AG04450 (cell line): Measurements from ENCODE around the gene PHF13. TPM values are rescaled to one million over a fixed set of nuclear protein-coding genes. Genes with fewer than 3 reads are reported as not detected.

Experiments
- CTCF ChIA-PET: fragments of 300-600, 350-600 bp; formaldehyde crosslinking; extraction: SDS; loops from one replicate; lab custom pipeline; 2022; ENCODE audit warnings: antibody characterized with exemption, inconsistent platforms; lab: Charles Lee
- POLR2A ChIA-PET: fragments of 350-600 bp; formaldehyde crosslinking; extraction: SDS; loops from one replicate; lab custom pipeline; 2021; ENCODE audit warnings: antibody characterized with exemption, inconsistent platforms; lab: Yijun Ruan, JAX
- DNase-seq: peaks from one replicate; pipeline ENCODE4 v3.0.0-alpha.2; 2011; ENCODE audit warnings: low read depth, low spot score
- H3K27ac ChIP-seq: one replicate; pipeline ENCODE4 v1.5.1; 2012; ENCODE audit warnings: low read depth, low read length, control low read depth
- H3K27me3 ChIP-seq: one replicate; pipeline ENCODE4 v1.6.0; 2012; ENCODE audit warnings: low read length; ENCODE audit not compliant: control insufficient read depth, insufficient read depth
- H3K4me3 ChIP-seq: 2 replicates; pipeline ENCODE4 v1.5.1; 2011; ENCODE audit warnings: mild to moderate bottlenecking, low read depth, low read length, control low read depth
- H3K9me3 ChIP-seq: 2 replicates; pipeline ENCODE4 v1.5.1; 2012; ENCODE audit warnings: low read length; ENCODE audit not compliant: control insufficient read depth, insufficient read depth
- CTCF ChIP-seq: IDR thresholded peaks from 2 replicates; pipeline ENCODE4 v1.5.1; 2011; ENCODE audit warnings: low read depth, low read length, control low read depth, inconsistent platforms
- polyA plus RNA-seq: library from polyadenylated mRNA; depleted of rRNA; stranded (reverse); fragments of >200 nt; gene quantifications from 2 replicates; pipeline ENCODE4 v1.2.3, GENCODE V29; 2011

The PHF13 gene
- polyA plus RNA-seq, 1 experiment: 11.6 TPM

DNA sequence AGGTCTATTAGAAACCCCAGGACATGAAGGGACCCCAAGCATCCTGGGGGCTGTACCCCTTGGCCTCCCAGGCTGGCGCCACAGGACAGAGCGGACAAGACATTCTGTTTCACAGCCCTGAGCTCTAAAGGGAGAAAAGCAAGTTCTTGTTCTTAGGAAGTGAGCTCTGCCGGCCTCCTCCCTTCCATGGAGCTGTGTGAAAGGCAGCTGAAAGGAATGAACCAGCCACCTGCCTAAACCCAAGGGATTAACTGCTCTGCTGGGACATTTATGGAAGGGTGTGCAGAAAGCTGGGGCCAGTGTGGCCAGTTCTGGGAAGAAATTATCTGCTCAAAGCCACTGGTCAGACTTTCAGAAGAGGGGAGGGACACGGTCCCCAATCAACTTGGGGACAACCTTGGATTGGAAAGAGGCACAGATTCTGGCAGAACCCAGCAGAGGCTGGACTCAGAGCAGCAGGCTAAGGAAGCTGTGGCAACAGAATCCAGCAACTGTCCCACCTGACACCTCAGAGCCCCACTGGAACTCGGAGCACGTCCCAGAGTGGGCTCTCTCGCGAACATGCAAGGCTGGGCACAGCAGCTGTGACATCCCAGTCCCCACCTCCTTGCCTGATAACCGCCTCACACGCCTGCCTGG, 13.0 kb upstream of the PHF13 start:
- Histone ChIP-seq H3K27ac (peak overlapping the region; percentile 96), H3K9me3 (no peaks in the 10 kb centered on the region; the same call in 1 of the 2 replicates), H3K4me3 (peak overlapping the region; percentile 98), H3K27me3 (no peaks in the 10 kb centered on the region)
- no peak for DNase-seq
- CTCF ChIA-PET: interaction anchor here (0.6 to 1.6 kb wide), 4 partner anchors 45 to 46 kb away, joined by 3 to 5 read pairs (median 4); partner anchors contain the start of genes NOL9 and TAS1R1
- TF ChIP-seq CTCF: no peak
- POLR2A ChIA-PET: interaction anchor here (0.9 to 1.0 kb wide), 2 partner anchors 11 to 21 kb away, joined by 4 to 5 read pairs; partner anchors contain the start of gene ZBTB48

DNA sequence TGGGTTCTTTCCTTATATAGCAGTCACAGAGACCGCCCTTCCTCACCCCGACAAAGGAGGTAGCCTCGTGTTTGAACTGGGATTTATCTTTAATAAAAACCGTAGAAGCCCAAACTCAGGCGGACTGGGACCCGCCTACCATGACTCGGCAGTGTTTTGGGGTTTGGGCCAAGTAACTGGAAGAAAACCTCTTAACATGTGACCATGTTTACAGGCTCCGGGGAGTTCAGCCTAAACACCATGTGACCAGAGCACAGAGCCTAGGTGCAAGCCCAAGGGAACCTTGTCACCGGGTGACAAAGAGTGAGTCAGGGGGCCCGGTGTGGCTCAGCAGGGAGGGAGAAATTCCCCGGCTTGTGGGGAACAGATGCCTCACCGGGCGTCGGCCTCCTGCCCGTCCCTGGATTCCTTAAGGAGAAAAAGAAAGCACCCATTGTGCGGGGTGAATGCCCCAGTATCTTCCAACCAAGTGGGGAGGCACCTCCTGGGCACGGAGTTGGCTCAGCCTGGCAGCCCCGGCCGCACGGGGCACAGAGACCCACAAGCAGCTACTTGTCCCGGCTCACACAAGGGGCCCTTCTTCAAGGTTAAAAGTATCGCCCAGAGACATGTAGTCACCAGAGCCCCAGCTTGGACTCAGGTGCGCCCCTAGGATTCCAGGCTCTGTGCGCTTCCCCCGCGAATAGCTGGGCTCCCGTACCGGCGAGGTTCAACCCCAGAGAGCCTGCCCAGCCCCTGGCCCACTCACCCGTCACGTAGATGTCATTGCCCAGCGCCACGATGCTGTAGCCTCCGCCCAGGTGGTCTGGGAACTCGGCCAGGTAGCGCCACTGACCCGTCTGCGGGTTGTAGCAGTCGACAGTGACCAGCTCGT, 12.2 kb upstream of the PHF13 start:
- TF ChIP-seq CTCF: peak; percentile 8; the same call in 1 of the 2 replicates
- Histone ChIP-seq H3K27ac (peak overlapping the region; percentile 96), H3K27me3 (no peaks in the 10 kb centered on the region), H3K9me3 (no peaks in the 10 kb centered on the region; the same call in 1 of the 2 replicates), H3K4me3 (peak overlapping the region; percentile 98)
- POLR2A ChIA-PET: interaction anchor here (0.8 to 2.3 kb wide), 8 partner anchors 11 to 184 kb away, joined by 4 to 10 read pairs (median 6); partner anchors contain the start of genes CAMTA1, PHF13, THAP3 and ZBTB48
- peak; percentile 82 for DNase-seq
- CTCF ChIA-PET: interaction anchor here (1.6 kb wide), 1 partner anchor 46 kb away, joined by 5 read pairs; no protein-coding TSS in a partner anchor

DNA sequence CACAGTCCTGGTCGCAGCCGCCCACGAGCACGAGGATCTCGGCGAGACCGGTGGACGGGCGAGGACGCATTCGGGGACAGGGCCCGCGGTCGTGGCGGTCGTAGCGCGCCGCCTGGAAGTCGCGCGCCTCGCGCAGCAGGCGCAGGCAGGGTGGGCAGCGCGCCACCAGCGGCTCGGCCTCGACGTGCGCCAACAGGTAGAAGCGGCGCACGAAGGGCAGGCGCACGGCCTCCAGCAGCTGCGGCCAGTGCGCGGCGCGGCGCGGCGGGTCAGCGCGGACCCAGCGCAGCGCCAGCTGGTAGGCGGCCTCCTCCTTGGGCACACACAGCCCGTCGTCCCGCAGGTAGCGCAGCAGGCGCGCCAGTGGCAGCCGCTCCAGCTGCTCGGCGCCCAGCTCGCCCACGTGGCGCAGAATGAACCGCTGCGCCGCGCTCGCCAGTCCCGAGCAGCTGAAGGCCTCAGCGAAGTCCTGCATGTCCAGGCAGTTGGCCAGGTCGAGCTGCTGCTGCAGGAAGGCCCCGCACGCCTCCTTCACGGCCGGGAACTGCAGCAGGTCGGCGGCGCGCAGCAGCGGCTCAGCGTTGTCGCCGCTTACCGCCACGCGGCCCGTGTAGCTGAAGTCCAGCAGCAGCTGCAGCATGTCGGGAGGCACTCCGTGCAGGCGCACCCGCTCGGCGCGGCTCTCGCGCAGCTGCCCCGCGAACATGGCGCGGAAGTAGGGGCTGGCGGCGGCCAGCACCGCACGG, 11.4 kb upstream of the PHF13 start:
- TF ChIP-seq CTCF: no peak
- Histone ChIP-seq H3K27me3 (no peaks in the 10 kb centered on the region), H3K27ac (peak overlapping the region; percentile 96), H3K4me3 (peak overlapping the region; percentile 98), H3K9me3 (no peaks in the 10 kb centered on the region; the same call in 1 of the 2 replicates)
- POLR2A ChIA-PET: interaction anchor here (0.8 to 2.3 kb wide), 9 partner anchors 10 to 183 kb away, joined by 4 to 10 read pairs (median 6); partner anchors contain the start of genes CAMTA1, PHF13, THAP3 and ZBTB48
- DNase-seq: no peak
- CTCF ChIA-PET: no interaction called here

GRCh38 chr1:6602669-6603237, 10.8 kb upstream of the PHF13 start, which contains the start of gene KLHL21:
Gene KLHL21, minus strand, starts transcription at chr1:6602869. Its CDS starts 52 bp downstream, at chr1:6602817.
- POLR2A ChIA-PET: interaction anchor here (0.8 to 2.3 kb wide), 12 partner anchors 9 to 182 kb away, joined by 3 to 10 read pairs (median 6); partner anchors contain the start of genes CAMTA1, PHF13, THAP3 and ZBTB48
- no peaks in the 10 kb centered on the region for H3K27me3 ChIP-seq
- peak within 1 kb of the TSS; percentile 99 for H3K27ac ChIP-seq
- CTCF ChIA-PET: no interaction called here
- TF ChIP-seq CTCF: no peak
- no peak for DNase-seq
- peak within 1 kb of the TSS; percentile 98 for H3K4me3 ChIP-seq
- H3K9me3 ChIP-seq: no peaks in the 10 kb centered on the region; the same call in 1 of the 2 replicates
